CD4-positive, alpha-beta memory T cell (primary cell): Measurements from ENCODE around the gene MSI2. TPM values are rescaled to one million over a fixed set of nuclear protein-coding genes. Genes with fewer than 3 reads are reported as not detected.
A peak's percentile ranks its signal among the peaks of the same experiment; 100 is the strongest.

Experiments used
- CTCF ChIA-PET: fragments of 350-600 bp; sonication (Branson Sonifier 250); formaldehyde crosslinking; loops from one replicate; lab custom pipeline; 2021; ENCODE audit warnings: inconsistent platforms; ENCODE audit not compliant: partially characterized antibody; lab: Charles Lee
- POLR2A ChIA-PET: fragments of 350-600 bp; sonication (Branson Sonifier 250); formaldehyde crosslinking; loops from one replicate; lab custom pipeline; 2021; ENCODE audit not compliant: partially characterized antibody; lab: Charles Lee
- DNase-seq, 5 donors: peaks; one replicate each; pipeline versions ENCODE4 v3.0.0 to v3.0.0-alpha.2; 2020 to 2022; ENCODE audit warnings: mixed read lengths in 1 of 5
- H3K27ac ChIP-seq: one replicate; pipeline ENCODE4 v1.7.0; 2013; ENCODE audit warnings: low read depth, low read length
- H3K27me3 ChIP-seq: 2 replicates; pipeline ENCODE4 v1.7.0; 2013; ENCODE audit warnings: mild to moderate bottlenecking, low read length, moderate library complexity; ENCODE audit not compliant: insufficient read depth
- H3K36me3 ChIP-seq: 2 replicates; pipeline ENCODE4 v1.7.0; 2013; ENCODE audit warnings: mild to moderate bottlenecking, low read length, moderate library complexity; ENCODE audit not compliant: insufficient read depth
- H3K4me1 ChIP-seq: 2 replicates; pipeline ENCODE4 v1.7.0; 2013; ENCODE audit warnings: mild to moderate bottlenecking, low read length, moderate library complexity; ENCODE audit not compliant: insufficient read depth
- H3K4me3 ChIP-seq, 2 donors: one replicate each; pipeline ENCODE4 v1.7.0; 2013; ENCODE audit warnings: low read length in 2 of 2, mild to moderate bottlenecking in 1 of 2
- H3K9me3 ChIP-seq, 2 donors: one replicate each; pipeline ENCODE4 v1.7.0; 2013; ENCODE audit warnings: low read length in 2 of 2, control low read depth in 1 of 2; ENCODE audit not compliant: control insufficient read depth in 1 of 2
- H3K27ac Mint-ChIP-seq, 7 donors: one replicate each; pipeline ENCODE4 v1.8.0; 2020 to 2021; ENCODE audit warnings: mixed read lengths in 7 of 7, mild to moderate bottlenecking in 6 of 7, inconsistent platforms in 3 of 7, moderate library complexity in 3 of 7
- H3K27me3 Mint-ChIP-seq, 2 donors: one replicate each; pipeline ENCODE4 v1.8.0; 2020 to 2021; ENCODE audit warnings: mixed read lengths in 2 of 2
- H3K36me3 Mint-ChIP-seq, 2 donors: one replicate each; pipeline ENCODE4 v1.8.0; 2020 to 2021; ENCODE audit warnings: mixed read lengths in 2 of 2, inconsistent platforms in 1 of 2, mild to moderate bottlenecking in 1 of 2
- H3K4me1 Mint-ChIP-seq, 4 donors: one replicate each; pipeline ENCODE4 v1.8.0; 2020 to 2021; ENCODE audit warnings: mixed read lengths in 4 of 4, mild to moderate bottlenecking in 1 of 4
- H3K4me3 Mint-ChIP-seq, 8 donors: one replicate each; pipeline ENCODE4 v1.8.0; 2020 to 2021; ENCODE audit warnings: mixed read lengths in 8 of 8, mild to moderate bottlenecking in 7 of 8, moderate library complexity in 6 of 8, inconsistent platforms in 3 of 8
- H3K9me3 Mint-ChIP-seq, 8 donors: one replicate each; pipeline ENCODE4 v1.8.0; 2020 to 2021; ENCODE audit warnings: mixed read lengths in 8 of 8, mild to moderate bottlenecking in 5 of 8, inconsistent platforms in 3 of 8, moderate library complexity in 1 of 8
- intact Hi-C: fragments of 100-400 bp; cut with micrococcal nuclease; formaldehyde crosslinking; loops from one replicate; pipeline ENCODE4 v1.15.1; 2023
- polyA plus RNA-seq, 2 donors: library from polyadenylated mRNA; unstranded; fragments of 300-500 nt; fragmentation: Illumina TruSeq; gene quantifications; one replicate each; pipeline ENCODE4 v1.2.3, GENCODE V29; 2021
- total RNA-seq, 2 experiments: library from RNA; stranded (reverse); gene quantifications; one replicate each; pipeline ENCODE4 v1.2.3, GENCODE V29; 2021

The MSI2 gene
- total and polyA plus RNA-seq, 4 experiments from 2014 or later, result 2.1 to 110 (median 55.3) TPM

- ChIA-PET POLR2A (no interaction called here), CTCF (no interaction called here)
- H3K9me3 ChIP-seq, result no peaks in the 10 kb centered on the region
- H3K4me1 Mint-ChIP-seq, result peaks cover 9 to 28% (median 23%) of the 10 kb centered on the region in 4 donors
- DNase-seq, result no peak
- H3K4me3 ChIP-seq, result no peak overlapping the region
- no peaks in the 10 kb centered on the region for H3K36me3 ChIP-seq
- H3K27me3 Mint-ChIP-seq, result no peaks in the 10 kb centered on the region
- H3K27ac ChIP-seq, result no peak overlapping the region
- H3K36me3 Mint-ChIP-seq, result peaks cover 24 to 41% of the 10 kb centered on the region in 2 donors
- no peaks in the 10 kb centered on the region for H3K9me3 Mint-ChIP-seq
- intact Hi-C loops, result no loop called here
- peak overlapping the region in 1 of 7 donors; percentile 54 for H3K27ac Mint-ChIP-seq
- no peaks in the 10 kb centered on the region for H3K4me1 ChIP-seq
- no peaks in the 10 kb centered on the region for H3K27me3 ChIP-seq
- H3K4me3 Mint-ChIP-seq, result no peak overlapping the region
Observed at GRCh38 chr17:57311281-57312216, 55.2 kb downstream of the MSI2 start.

GRCh38 chr17:57312242-57312641, 55.9 kb downstream of the MSI2 start:
- no peak overlapping the region for H3K4me3 Mint-ChIP-seq
- Histone ChIP-seq H3K36me3 (no peaks in the 10 kb centered on the region), H3K27me3 (no peaks in the 10 kb centered on the region), H3K4me1 (no peaks in the 10 kb centered on the region), H3K27ac (no peak overlapping the region), H3K9me3 (no peaks in the 10 kb centered on the region), H3K4me3 (no peak overlapping the region)
- ChIA-PET CTCF (no interaction called here), POLR2A (no interaction called here)
- peaks cover 24 to 41% of the 10 kb centered on the region in 2 donors for H3K36me3 Mint-ChIP-seq
- H3K4me1 Mint-ChIP-seq, result peaks cover 9 to 25% (median 23%) of the 10 kb centered on the region in 4 donors
- no peaks in the 10 kb centered on the region for H3K27me3 Mint-ChIP-seq
- intact Hi-C loops, result no loop called here
- no peak overlapping the region for H3K27ac Mint-ChIP-seq
- DNase-seq, result no peak
- H3K9me3 Mint-ChIP-seq, result no peaks in the 10 kb centered on the region

GRCh38 chr17:57313097-57313835, 56.9 kb downstream of the MSI2 start:
- H3K27me3 Mint-ChIP-seq, result no peaks in the 10 kb centered on the region
- DNase-seq, result no peak
- Histone ChIP-seq H3K4me1 (no peaks in the 10 kb centered on the region), H3K27me3 (no peaks in the 10 kb centered on the region), H3K9me3 (no peaks in the 10 kb centered on the region), H3K36me3 (no peaks in the 10 kb centered on the region), H3K27ac (no peak overlapping the region), H3K4me3 (no peak overlapping the region)
- intact Hi-C loops, result no loop called here
- no peaks in the 10 kb centered on the region for H3K9me3 Mint-ChIP-seq
- H3K36me3 Mint-ChIP-seq, result peaks cover 19 to 38% of the 10 kb centered on the region in 2 donors
- CTCF ChIA-PET, result no interaction called here
- peak overlapping the region in 1 of 7 donors; percentile 35 for H3K27ac Mint-ChIP-seq
- H3K4me3 Mint-ChIP-seq, result no peak overlapping the region
- POLR2A ChIA-PET, result no interaction called here
- peaks cover 6 to 26% (median 20%) of the 10 kb centered on the region in 4 donors for H3K4me1 Mint-ChIP-seq

- Histone ChIP-seq H3K27me3 (no peaks in the 10 kb centered on the region), H3K4me1 (no peaks in the 10 kb centered on the region), H3K4me3 (no peak overlapping the region), H3K27ac (no peak overlapping the region), H3K9me3 (no peaks in the 10 kb centered on the region), H3K36me3 (no peaks in the 10 kb centered on the region)
- H3K4me3 Mint-ChIP-seq, result no peak overlapping the region
- peaks cover 10 to 24% (median 21%) of the 10 kb centered on the region in 4 donors for H3K4me1 Mint-ChIP-seq
- POLR2A ChIA-PET, result interaction anchor here (0.6 kb wide), 1 partner anchor 412 kb away, joined by 3 read pairs; no protein-coding TSS in a partner anchor
- peaks cover 19 to 40% of the 10 kb centered on the region in 2 donors for H3K36me3 Mint-ChIP-seq
- DNase-seq, result no peak
- CTCF ChIA-PET, result no interaction called here
- H3K27me3 Mint-ChIP-seq, result no peaks in the 10 kb centered on the region
- intact Hi-C loops, result no loop called here
- H3K27ac Mint-ChIP-seq, result peak overlapping the region in 4 of 7 donors; percentile 4 to 79 (median 14)
- H3K9me3 Mint-ChIP-seq, result no peaks in the 10 kb centered on the region
Observed at GRCh38 chr17:57315061-57316015, 59.0 kb downstream of the MSI2 start.

GRCh38 chr17:57316361-57316760, 60.0 kb downstream of the MSI2 start:
- Histone ChIP-seq H3K9me3 (no peaks in the 10 kb centered on the region), H3K4me3 (no peak overlapping the region), H3K4me1 (no peaks in the 10 kb centered on the region), H3K36me3 (no peaks in the 10 kb centered on the region), H3K27ac (no peak overlapping the region), H3K27me3 (no peaks in the 10 kb centered on the region)
- H3K27me3 Mint-ChIP-seq, result no peaks in the 10 kb centered on the region
- peaks cover 14 to 32% of the 10 kb centered on the region in 2 donors for H3K36me3 Mint-ChIP-seq
- DNase-seq, result no peak
- CTCF ChIA-PET, result no interaction called here
- POLR2A ChIA-PET, result no interaction called here
- H3K27ac Mint-ChIP-seq, result peak overlapping the region in 1 of 7 donors; percentile 8
- H3K4me1 Mint-ChIP-seq, result peaks cover 7 to 32% (median 15%) of the 10 kb centered on the region in 4 donors
- H3K9me3 Mint-ChIP-seq, result no peaks in the 10 kb centered on the region
- H3K4me3 Mint-ChIP-seq, result no peak overlapping the region
- intact Hi-C loops, result no loop called here

- ChIA-PET CTCF (no interaction called here), POLR2A (no interaction called here)
- DNase-seq, result no peak
- no peaks in the 10 kb centered on the region for H3K36me3 ChIP-seq
- H3K36me3 Mint-ChIP-seq, result peaks cover 14 to 28% of the 10 kb centered on the region in 2 donors
- H3K9me3 Mint-ChIP-seq, result no peaks in the 10 kb centered on the region
- H3K27me3 ChIP-seq, result no peaks in the 10 kb centered on the region
- no peak overlapping the region for H3K27ac ChIP-seq
- peaks cover 7 to 30% (median 15%) of the 10 kb centered on the region in 4 donors for H3K4me1 Mint-ChIP-seq
- no peak overlapping the region for H3K27ac Mint-ChIP-seq
- H3K4me3 Mint-ChIP-seq, result no peak overlapping the region
- H3K27me3 Mint-ChIP-seq, result no peaks in the 10 kb centered on the region
- no peaks in the 10 kb centered on the region for H3K4me1 ChIP-seq
- intact Hi-C loops, result no loop called here
- no peak overlapping the region for H3K4me3 ChIP-seq
- H3K9me3 ChIP-seq, result no peaks in the 10 kb centered on the region
Observed at GRCh38 chr17:57317079-57317478, 60.8 kb downstream of the MSI2 start.
